Astrocyte of the hippocampus (primary cell): Measurements from ENCODE around the gene PRDM13.
"Not testable (repeated sequence)": the region's sequence is repeated elsewhere in the genome, so short reads cannot be mapped to it uniquely, and the experiment has no call there.

Experiments used
- DNase-seq: peaks from one replicate; pipeline ENCODE4 v3.0.0; 2011; ENCODE audit warnings: low read depth, low spot score

Gene PRDM13

GRCh38 chr6:99629293-99629692 is 22.7 kb downstream of the PRDM13 start:
- no peak for DNase-seq

GRCh38 chr6:99637629-99638028 is 31.0 kb downstream of the PRDM13 start:
- no peak for DNase-seq

- DNase-seq, result not testable (repeated sequence)
These were observed 31.7 kb downstream of the PRDM13 start for GRCh38 chr6:99638358-99638757.

GRCh38 chr6:99641270-99641669 is 34.6 kb downstream of the PRDM13 start:
- DNase-seq, result no peak

- no peak for DNase-seq
These were observed 39.4 kb downstream of the PRDM13 start for GRCh38 chr6:99645986-99646385.

- not testable (repeated sequence) for DNase-seq
These were observed 43.5 kb downstream of the PRDM13 start for GRCh38 chr6:99650091-99650571.

DNA sequence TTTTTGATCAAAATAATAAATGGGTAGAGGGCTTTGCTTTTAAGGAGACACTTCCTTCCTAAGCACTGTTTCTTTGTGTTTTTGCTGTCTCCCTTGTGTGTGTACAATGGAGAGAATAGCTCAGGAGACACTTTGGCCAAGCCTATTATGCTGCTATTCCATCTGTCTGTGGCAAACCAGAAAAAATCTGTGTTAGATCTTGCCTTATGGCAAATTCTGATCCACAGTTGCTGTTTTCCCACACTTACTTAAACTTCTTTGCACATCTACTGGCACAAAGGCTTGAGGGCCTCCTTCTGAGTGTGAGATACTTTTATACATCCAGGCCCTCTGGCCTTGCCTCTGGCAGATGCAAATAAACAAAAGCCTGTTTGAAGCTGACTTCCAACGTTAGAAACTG is 53.6 kb downstream of the PRDM13 start:
- DNase-seq, result no peak

- no peak for DNase-seq
These were observed 55.2 kb downstream of the PRDM13 start for GRCh38 chr6:99661870-99662269.

DNA sequence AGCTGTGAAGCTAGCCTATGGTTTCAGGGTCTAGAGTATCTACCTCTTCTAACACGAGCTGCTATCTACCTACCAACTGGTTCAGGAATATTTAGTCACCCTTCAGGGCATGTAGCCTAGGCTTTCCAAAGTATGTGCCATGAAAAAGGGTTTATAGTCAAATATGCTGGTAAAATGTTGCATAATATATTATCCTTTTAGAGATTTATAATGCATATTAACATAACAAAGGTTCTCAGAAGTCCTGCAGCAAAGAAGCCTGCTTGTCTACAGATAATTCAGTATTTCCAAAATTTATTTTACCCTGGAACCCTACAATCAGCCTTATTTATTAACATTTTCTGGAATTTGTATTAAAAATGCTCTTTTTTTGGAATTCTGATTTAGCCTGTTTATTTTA is 56.0 kb downstream of the PRDM13 start:
- DNase-seq, result no peak
